ENCODE measurements around the gene ABI3BP. TPM values are rescaled to one million over a fixed set of nuclear protein-coding genes. Genes with fewer than 3 reads are reported as not detected.
A peak's percentile ranks its signal among the peaks of the same experiment; 100 is the strongest.

Gene ABI3BP
- total and polyA plus RNA-seq, 4 donors: 21.9 to 87.5 (median 59.9) TPM

- H3K4me3 ChIP-seq: no peak overlapping the region
- no peaks in the 10 kb centered on the region for H3K27me3 ChIP-seq (ENCODE audit: control insufficient read depth in 3 of 3, insufficient read depth in 3 of 3, low read length in 2 of 3)
- H3K9me3 ChIP-seq (ENCODE audit: control insufficient read depth in 4 of 4, insufficient read depth in 3 of 4, low read length in 3 of 4): no peaks in the 10 kb centered on the region
- H3K9ac ChIP-seq (ENCODE audit: insufficient read depth in 1 of 2, low read length in 2 of 2): no peak overlapping the region
- 79 to 84% methylated on average over 6 of the region's 6 CpGs for WGBS, 2 donors
- peak in 1 of 3 donors; percentile 42 for DNase-seq
- no peaks in the 10 kb centered on the region for H3K36me3 ChIP-seq (ENCODE audit: control insufficient read depth in 4 of 4, insufficient read depth in 4 of 4, low read length in 4 of 4)
- H3K4me1 ChIP-seq (ENCODE audit: control insufficient read depth in 5 of 5, insufficient read depth in 5 of 5, low read length in 5 of 5): peaks cover 0 to 27% (median 0%) of the 10 kb centered on the region in 5 donors
- peak overlapping the region in 1 of 2 donors; percentile 45 for H3K27ac ChIP-seq (ENCODE audit: low read depth in 1 of 2, low read length in 1 of 2)
- TF ChIP-seq, protein P1, sequence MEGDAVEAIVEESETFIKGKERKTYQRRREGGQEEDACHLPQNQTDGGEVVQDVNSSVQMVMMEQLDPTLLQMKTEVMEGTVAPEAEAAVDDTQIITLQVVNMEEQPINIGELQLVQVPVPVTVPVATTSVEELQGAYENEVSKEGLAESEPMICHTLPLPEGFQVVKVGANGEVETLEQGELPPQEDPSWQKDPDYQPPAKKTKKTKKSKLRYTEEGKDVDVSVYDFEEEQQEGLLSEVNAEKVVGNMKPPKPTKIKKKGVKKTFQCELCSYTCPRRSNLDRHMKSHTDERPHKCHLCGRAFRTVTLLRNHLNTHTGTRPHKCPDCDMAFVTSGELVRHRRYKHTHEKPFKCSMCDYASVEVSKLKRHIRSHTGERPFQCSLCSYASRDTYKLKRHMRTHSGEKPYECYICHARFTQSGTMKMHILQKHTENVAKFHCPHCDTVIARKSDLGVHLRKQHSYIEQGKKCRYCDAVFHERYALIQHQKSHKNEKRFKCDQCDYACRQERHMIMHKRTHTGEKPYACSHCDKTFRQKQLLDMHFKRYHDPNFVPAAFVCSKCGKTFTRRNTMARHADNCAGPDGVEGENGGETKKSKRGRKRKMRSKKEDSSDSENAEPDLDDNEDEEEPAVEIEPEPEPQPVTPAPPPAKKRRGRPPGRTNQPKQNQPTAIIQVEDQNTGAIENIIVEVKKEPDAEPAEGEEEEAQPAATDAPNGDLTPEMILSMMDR (IDR thresholded peaks at IDR 0.05; ENCODE audit: control extremely low read depth, extremely low read depth): no peak
- ATAC-seq (ENCODE audit: insufficient read depth, low FRiP score): no peak
Observed at GRCh38 chr3:100968932-100969906, 24.0 kb downstream of the ABI3BP start.

DNA sequence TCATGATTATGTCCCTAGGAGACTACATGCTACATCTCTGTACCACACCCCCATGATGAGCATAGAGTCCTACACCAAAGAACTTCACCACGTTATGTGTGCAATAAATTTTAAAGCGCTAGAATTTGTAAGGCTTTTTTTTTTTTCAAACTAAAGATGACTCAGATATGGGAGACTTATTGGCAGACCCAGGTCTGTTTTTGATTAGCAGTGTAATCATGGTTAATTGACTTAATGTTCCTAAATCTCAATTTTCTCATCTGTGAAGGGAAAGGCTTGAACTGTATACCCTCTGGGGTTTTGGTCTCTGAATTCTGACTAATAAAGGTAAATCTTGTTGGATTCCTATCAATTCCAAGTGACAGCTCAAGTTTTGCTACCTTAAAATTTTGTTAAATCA is 26.4 kb downstream of the ABI3BP start:
- Histone ChIP-seq H3K9me3 (ENCODE audit: control insufficient read depth in 4 of 4, insufficient read depth in 3 of 4, low read length in 3 of 4) (no peaks in the 10 kb centered on the region), H3K27me3 (ENCODE audit: control insufficient read depth in 3 of 3, insufficient read depth in 3 of 3, low read length in 2 of 3) (no peaks in the 10 kb centered on the region), H3K27ac (ENCODE audit: low read depth in 1 of 2, low read length in 1 of 2) (no peak overlapping the region), H3K9ac (ENCODE audit: insufficient read depth in 1 of 2, low read length in 2 of 2) (no peak overlapping the region), H3K4me1 (ENCODE audit: control insufficient read depth in 5 of 5, insufficient read depth in 5 of 5, low read length in 5 of 5) (peaks cover 0 to 17% (median 0%) of the 10 kb centered on the region in 5 donors), H3K36me3 (ENCODE audit: control insufficient read depth in 4 of 4, insufficient read depth in 4 of 4, low read length in 4 of 4) (peaks cover 0 to 1% (median 0%) of the 10 kb centered on the region in 4 donors), H3K4me3 (no peak overlapping the region)
- ATAC-seq (ENCODE audit: insufficient read depth, low FRiP score) (no peak), DNase-seq (no peak)
- TF ChIP-seq, protein P1 (IDR thresholded peaks at IDR 0.05; ENCODE audit: control extremely low read depth, extremely low read depth): no peak
- WGBS, 2 donors: 90% methylated on average over 2 of the region's 2 CpGs

DNA sequence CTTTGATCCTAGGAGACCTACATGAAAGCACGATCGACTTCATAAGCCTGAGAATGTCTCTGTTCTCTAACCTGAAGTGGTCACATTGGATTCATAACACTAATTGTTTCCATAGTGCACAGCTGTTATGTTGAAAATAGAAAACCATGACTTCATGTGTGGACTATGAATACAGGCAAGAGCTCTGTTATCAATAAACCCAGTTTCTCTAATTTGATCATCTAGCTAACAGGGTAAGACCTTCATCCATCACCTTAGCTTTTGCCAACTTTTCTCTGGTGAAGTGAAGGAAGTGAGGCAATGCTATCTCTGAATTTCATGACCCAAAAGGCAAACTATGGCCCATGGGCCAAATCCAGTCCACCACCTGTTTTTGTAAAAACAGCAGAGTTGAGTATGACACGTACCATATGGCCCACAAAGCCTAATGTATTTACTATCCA is 27.2 kb downstream of the ABI3BP start:
- DNase-seq (peak; percentile 83 to 97 (median 94)), ATAC-seq (ENCODE audit: insufficient read depth, low FRiP score) (no peak)
- Histone ChIP-seq H3K4me1 (ENCODE audit: control insufficient read depth in 5 of 5, insufficient read depth in 5 of 5, low read length in 5 of 5) (peaks cover 0 to 16% (median 0%) of the 10 kb centered on the region in 5 donors), H3K9me3 (ENCODE audit: control insufficient read depth in 4 of 4, insufficient read depth in 3 of 4, low read length in 3 of 4) (peaks cover 0 to 2% (median 0%) of the 10 kb centered on the region in 4 donors), H3K27me3 (ENCODE audit: control insufficient read depth in 3 of 3, insufficient read depth in 3 of 3, low read length in 2 of 3) (no peaks in the 10 kb centered on the region), H3K4me3 (no peak overlapping the region), H3K27ac (ENCODE audit: low read depth in 1 of 2, low read length in 1 of 2) (no peak overlapping the region), H3K36me3 (ENCODE audit: control insufficient read depth in 4 of 4, insufficient read depth in 4 of 4, low read length in 4 of 4) (peaks cover 0 to 2% (median 0%) of the 10 kb centered on the region in 4 donors), H3K9ac (ENCODE audit: insufficient read depth in 1 of 2, low read length in 2 of 2) (peak overlapping the region in 1 of 2 donors; percentile 35)
- WGBS, 2 donors: 77% methylated on average over 3 of the region's 3 CpGs
- TF ChIP-seq, protein P1 (IDR thresholded peaks at IDR 0.05; ENCODE audit: control extremely low read depth, extremely low read depth): no peak
